ENCODE data around the gene CCL5.
A peak's percentile ranks its signal among the peaks of the same experiment; 100 is the strongest.
"Not testable (repeated sequence)": the region's sequence is repeated elsewhere in the genome, so short reads cannot be mapped to it uniquely, and the experiment has no call there.

Gene CCL5

GRCh38 chr17:35897772-35898171, 17.6 kb upstream of the CCL5 start:
- not testable (repeated sequence) for DNase-seq

DNA sequence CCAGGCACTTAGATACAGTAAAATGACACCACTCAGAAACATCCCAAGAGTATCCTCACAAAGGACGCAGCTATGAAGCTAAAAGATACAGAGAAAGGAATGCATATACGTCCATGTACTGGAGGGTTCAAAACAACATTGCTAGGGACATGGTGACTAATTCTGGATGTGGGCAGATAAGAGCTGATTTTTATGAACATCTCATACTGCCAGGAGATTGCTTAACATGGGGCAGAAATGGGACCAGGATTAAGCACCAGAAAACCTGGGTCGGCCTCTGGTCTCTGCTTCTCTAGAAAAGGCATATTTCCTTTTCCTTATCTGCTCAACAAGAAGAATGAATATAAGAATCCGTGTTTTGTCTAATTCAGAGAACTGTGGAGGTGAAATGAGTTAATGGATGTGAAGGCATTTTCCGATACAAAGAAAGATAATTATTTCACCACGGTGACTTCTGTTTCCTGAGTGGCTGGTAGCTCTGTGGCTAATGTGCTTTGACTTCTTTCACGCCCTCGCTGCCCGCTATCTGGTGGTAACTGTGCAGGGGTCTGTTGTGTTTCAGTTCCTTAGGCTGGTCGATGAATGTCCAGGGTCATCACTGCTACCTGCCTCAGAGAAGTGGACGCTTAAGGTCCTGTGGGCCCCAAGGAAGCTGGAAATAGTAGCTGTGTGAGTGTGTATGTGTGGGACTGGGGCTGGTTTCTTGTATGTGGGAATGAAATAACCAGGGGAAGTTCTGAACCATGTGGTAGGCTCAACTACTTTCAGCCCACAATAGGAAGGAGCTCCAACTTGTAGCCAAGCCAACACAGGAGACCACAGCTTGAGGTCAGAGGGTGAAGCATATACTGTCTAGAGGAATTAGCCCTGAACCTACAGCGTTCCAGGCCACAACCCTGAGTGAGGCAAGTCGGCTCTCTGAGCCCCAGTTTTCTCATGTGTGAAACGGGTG, 15.8 kb upstream of the CCL5 start:
- peak; percentile 83 for DNase-seq

DNA sequence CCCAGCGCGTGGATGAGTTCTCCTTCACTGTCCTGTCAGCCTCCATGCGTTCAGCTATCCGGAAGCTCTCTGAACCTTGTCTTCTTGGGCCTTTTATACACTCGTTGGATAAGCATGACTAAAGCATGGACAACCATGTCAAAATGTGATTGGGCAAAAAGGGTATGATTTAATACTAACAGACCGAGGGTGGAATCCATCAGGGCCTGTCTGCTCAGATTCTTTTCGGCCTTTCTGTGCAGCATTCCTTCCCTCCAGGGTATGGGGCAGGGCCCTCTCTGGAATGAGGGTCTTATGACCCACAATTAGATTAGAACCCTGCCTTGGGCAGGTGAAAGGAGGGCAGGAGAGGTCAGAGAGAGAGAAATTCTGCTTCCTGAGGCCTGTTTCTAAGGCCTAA, 14.0 kb upstream of the CCL5 start:
- DNase-seq = no peak

- no peak for DNase-seq
Measured at GRCh38 chr17:35893751-35894150, 13.6 kb upstream of the CCL5 start.

- DNase-seq = peak; percentile 90
Measured at GRCh38 chr17:35892091-35893035, 12.2 kb upstream of the CCL5 start.

GRCh38 chr17:35891269-35891668, 11.1 kb upstream of the CCL5 start:
- DNase-seq = no peak

DNA sequence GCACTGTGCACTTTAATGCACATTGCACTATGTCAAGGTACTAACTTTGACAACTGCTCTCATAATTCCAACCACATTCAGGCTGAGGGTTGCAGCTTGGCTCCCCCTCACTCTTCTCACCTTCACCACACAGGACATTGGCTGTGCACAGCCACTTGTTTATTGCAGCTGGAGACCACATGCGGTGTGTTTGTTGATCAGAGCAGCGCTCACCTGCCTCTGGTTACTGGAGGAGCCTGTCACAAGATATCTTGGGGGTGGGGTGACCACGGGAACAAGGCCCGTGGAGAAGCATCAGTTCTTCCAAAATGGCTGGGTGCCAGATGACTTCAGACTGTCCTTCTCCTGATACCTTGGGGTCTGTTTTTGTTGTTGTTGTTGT, 10.6 kb upstream of the CCL5 start:
- no peak for DNase-seq

GRCh38 chr17:35889818-35890773, 9.9 kb upstream of the CCL5 start:
- DNase-seq = peak; percentile 81

GRCh38 chr17:35889241-35889640, 9.1 kb upstream of the CCL5 start:
- DNase-seq = no peak

GRCh38 chr17:35878361-35878760, 1.8 kb downstream of the CCL5 start:
- DNase-seq = peak; percentile 25

GRCh38 chr17:35877345-35878029, 2.7 kb downstream of the CCL5 start:
- peak; percentile 34 for DNase-seq

- DNase-seq = no peak
Measured at GRCh38 chr17:35876534-35876933, 3.6 kb downstream of the CCL5 start.

- no peak for DNase-seq
Measured at GRCh38 chr17:35875800-35876139, 4.4 kb downstream of the CCL5 start.

GRCh38 chr17:35875072-35875799, 4.9 kb downstream of the CCL5 start:
- no peak for DNase-seq

DNA sequence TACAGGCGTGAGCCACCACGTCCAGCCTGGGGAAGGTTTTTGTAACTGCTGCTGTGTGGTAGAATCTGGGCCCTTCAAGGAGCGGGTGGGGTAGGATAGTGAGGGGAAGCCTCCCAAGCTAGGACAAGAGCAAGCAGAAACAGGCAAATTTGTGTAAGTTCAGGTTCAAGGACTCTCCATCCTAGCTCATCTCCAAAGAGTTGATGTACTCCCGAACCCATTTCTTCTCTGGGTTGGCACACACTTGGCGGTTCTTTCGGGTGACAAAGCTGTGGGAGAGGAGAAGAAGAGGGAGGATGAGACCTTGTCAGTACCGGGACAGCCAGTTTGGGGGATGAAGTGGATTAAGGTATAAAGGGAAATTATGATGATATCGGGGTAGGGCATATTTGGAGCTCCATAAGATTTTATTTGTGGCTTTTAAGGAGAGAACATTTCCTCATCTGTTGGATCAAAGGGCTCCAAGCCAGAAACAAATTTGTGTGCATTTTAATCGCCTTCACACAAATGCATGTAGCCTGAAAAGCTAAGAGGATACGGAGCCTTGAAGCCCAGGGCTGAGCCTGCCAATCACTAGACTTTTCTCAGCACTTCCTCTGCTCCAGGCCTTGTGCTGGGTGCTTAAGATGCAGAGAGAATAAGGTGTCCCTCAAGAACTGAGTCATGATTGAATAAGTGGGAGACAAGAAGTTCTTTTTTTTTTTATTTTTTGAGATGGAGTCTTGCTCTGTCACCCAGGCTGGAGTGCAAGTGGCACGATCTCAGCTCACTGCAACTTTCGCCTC, 7.8 kb downstream of the CCL5 start:
- DNase-seq = no peak

- peak; percentile 44 for DNase-seq
Measured at GRCh38 chr17:35870906-35871819, 9.0 kb downstream of the CCL5 start.

DNA sequence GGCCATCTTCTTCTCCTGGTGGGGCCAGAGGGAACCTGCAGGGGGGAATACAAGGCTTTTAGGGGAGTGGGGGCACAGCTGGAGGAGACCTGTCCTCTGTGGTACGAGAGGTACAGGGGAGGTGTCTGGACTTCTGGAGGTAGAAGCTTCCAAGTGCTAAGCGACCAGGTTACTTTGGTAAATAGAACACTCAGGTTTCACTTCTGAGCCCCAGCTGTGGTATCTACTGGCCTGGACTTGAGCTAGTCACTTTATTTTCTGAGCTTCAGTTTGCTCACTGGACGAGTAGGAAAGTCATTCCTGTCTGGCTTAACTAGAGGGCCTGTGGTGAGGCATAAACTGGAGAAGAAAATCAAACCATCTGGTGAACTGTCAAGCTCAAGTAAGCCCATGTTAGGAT, 11.4 kb downstream of the CCL5 start, which contains the start of gene HEATR9:
Gene HEATR9 (minus strand): TSS at position 155 of the 400 bp plus-strand sequence. CDS start 149 bp downstream, at position 6.
- DNase-seq = no peak

GRCh38 chr17:35867574-35867973, 12.6 kb downstream of the CCL5 start:
- no peak for DNase-seq

DNA sequence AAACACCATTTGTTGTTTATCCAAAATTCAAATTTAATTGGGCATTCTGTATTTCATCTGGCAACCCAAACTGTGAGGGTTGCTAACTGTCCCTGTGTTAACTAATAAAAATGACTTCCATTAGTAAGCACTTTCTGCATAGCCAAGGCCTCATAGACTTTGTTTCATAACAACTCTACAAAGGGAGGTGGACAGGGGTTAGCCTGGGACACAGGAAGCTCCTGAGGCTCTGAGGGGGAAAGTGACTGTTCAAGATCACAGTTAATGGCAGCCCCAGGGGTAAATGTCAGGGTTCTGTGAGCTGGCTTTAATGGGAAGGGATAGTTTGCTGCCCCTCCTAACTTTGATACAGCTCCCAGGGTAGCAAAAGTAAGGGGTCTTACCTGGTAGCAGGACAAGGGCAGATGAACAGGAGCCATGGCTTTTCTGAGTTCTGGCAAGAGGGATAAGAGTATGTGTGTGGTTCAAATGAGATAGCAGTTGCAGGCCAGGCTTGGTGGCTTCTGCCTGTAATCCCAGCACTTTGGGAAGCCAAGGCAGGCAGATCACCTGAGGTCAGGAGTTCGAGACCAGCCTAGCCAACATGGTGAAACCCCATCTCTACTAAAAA, 13.7 kb downstream of the CCL5 start:
- DNase-seq = no peak

Measured in inflammatory macrophage treated with lipopolysaccharide for 4 hours (primary cell).